Cardiac muscle cell (in vitro differentiated cells and primary cell): ENCODE measurements around the gene ESYT1. TPM values are rescaled to one million over a fixed set of nuclear protein-coding genes. Genes with fewer than 3 reads are reported as not detected.

Source experiments
- DNase-seq, 2 donors: peaks; one replicate each; pipeline versions ENCODE4 v3.0.0 to v3.0.0-alpha.2; 2010 to 2017; ENCODE audit warnings: low read depth in 1 of 2, low spot score in 1 of 2
- H3K27ac ChIP-seq: fragments of 200-600 bp; sonication (generic); 2 replicates; pipeline ENCODE4 v1.5.1; 2016
- H3K27me3 ChIP-seq: fragments of 200-600 bp; sonication (generic); 2 replicates; pipeline ENCODE4 v1.6.0; 2016; ENCODE audit warnings: control low read depth
- H3K36me3 ChIP-seq: fragments of 200-600 bp; sonication (generic); 2 replicates; pipeline ENCODE4 v1.5.1; 2016; ENCODE audit warnings: control low read depth
- H3K4me1 ChIP-seq: fragments of 200-600 bp; sonication (generic); 2 replicates; pipeline ENCODE4 v1.8.1; 2017; ENCODE audit warnings: low read depth, mild to moderate bottlenecking, mixed run types
- H3K4me3 ChIP-seq: fragments of 200-600 bp; sonication (generic); 2 replicates; pipeline ENCODE4 v1.5.1; 2016; ENCODE audit warnings: mild to moderate bottlenecking
- H3K9me3 ChIP-seq: fragments of 200-600 bp; sonication (generic); 2 replicates; pipeline ENCODE4 v1.5.1; 2017; ENCODE audit warnings: low read depth, mild to moderate bottlenecking, control low read depth
- polyA plus RNA-seq: library from polyadenylated mRNA; unstranded; fragments of >200 nt; fragmentation: Nextera tagmentation; extraction: Ambion mirVana; gene quantifications from 2 replicates; pipeline ENCODE4 v1.2.1, GENCODE V29; 2016
- total RNA-seq: library from RNA; depleted of rRNA; stranded (reverse); fragments of >200 nt; gene quantifications from 2 replicates; pipeline ENCODE4 v1.2.3, GENCODE V29; 2016
- TF ChIP-seq, protein P1 (sequence below): IDR thresholded peaks from 2 replicates; pipeline ENCODE4 v1.5.1; 2012; ENCODE audit warnings: low read depth, mild to moderate bottlenecking, low read length

Gene ESYT1
- total and polyA plus RNA-seq, 2 experiments from 2014 or later, result 52.0 to 107 TPM

GRCh38 chr12:56080556-56081138, 47.4 kb upstream of the ESYT1 start:
- TF ChIP-seq, protein P1, sequence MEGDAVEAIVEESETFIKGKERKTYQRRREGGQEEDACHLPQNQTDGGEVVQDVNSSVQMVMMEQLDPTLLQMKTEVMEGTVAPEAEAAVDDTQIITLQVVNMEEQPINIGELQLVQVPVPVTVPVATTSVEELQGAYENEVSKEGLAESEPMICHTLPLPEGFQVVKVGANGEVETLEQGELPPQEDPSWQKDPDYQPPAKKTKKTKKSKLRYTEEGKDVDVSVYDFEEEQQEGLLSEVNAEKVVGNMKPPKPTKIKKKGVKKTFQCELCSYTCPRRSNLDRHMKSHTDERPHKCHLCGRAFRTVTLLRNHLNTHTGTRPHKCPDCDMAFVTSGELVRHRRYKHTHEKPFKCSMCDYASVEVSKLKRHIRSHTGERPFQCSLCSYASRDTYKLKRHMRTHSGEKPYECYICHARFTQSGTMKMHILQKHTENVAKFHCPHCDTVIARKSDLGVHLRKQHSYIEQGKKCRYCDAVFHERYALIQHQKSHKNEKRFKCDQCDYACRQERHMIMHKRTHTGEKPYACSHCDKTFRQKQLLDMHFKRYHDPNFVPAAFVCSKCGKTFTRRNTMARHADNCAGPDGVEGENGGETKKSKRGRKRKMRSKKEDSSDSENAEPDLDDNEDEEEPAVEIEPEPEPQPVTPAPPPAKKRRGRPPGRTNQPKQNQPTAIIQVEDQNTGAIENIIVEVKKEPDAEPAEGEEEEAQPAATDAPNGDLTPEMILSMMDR, result no peak
- H3K9me3 ChIP-seq, result no peaks in the 10 kb centered on the region
- peak in 1 of 2 donors; percentile 22 for DNase-seq
- no peaks in the 10 kb centered on the region for H3K36me3 ChIP-seq
- peaks cover 22% of the 10 kb centered on the region for H3K4me1 ChIP-seq
- peak overlapping the region; percentile 63 for H3K27ac ChIP-seq
- H3K4me3 ChIP-seq, result peak overlapping the region; percentile 43
- no peaks in the 10 kb centered on the region for H3K27me3 ChIP-seq

DNA sequence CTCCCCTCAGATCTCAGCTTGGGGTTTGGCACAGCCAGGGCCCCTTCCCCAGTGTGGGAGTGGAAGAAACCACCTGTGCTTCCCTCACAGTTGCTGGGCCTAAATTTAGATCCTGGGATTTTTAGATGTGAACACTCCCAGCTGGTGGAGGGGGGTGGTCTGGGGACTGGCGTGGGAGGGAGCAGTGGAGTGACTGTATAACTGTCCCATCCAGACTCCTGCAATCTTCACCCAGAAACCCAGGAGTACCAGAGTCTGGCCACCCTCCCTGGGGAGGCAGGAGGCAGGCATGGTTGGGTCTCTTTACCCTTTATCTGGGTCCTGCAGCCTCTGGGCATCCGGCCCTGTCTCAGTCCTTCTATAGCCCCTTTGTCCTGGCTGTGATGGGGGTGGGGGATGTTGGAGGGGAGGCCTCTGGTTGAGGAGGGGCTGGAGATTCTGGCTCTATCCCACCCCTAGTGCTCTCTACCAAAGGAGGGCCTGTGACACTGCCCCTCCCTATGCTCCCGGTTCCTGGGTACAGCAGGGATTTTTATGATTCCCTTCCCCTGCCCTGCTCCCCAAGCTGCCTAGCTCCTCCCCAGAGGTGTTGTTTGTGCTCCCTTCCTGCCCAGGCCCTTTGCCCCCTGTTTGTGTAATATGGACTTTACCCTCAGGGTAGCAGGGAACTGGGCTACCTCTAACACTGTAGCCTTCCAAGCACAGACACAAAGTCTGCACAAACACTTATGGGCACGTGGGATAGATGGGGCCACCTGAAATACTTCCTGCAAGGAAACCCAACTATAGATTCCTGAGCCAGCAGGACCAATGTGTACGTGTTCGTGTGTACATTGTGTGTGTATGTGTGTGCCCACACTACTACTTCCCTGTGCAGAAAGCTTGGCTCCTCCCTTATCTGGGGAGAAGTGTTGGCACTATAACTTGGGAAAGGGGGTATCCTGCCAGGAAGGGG, 46.4 kb upstream of the ESYT1 start:
- H3K27ac ChIP-seq, result peak overlapping the region; percentile 63
- no peaks in the 10 kb centered on the region for H3K9me3 ChIP-seq
- peak in 1 of 2 donors; percentile 25 for DNase-seq
- H3K4me3 ChIP-seq, result peak overlapping the region; percentile 43
- no peaks in the 10 kb centered on the region for H3K36me3 ChIP-seq
- TF ChIP-seq, protein P1, result no peak
- H3K27me3 ChIP-seq, result no peaks in the 10 kb centered on the region
- peaks cover 22% of the 10 kb centered on the region for H3K4me1 ChIP-seq

GRCh38 chr12:56082382-56082781, 45.7 kb upstream of the ESYT1 start:
- TF ChIP-seq, protein P1, result no peak
- H3K36me3 ChIP-seq, result no peaks in the 10 kb centered on the region
- H3K4me3 ChIP-seq, result no peak overlapping the region
- no peaks in the 10 kb centered on the region for H3K27me3 ChIP-seq
- H3K27ac ChIP-seq, result peak overlapping the region; percentile 20
- H3K4me1 ChIP-seq, result peaks cover 27% of the 10 kb centered on the region
- DNase-seq, result no peak
- H3K9me3 ChIP-seq, result no peaks in the 10 kb centered on the region

GRCh38 chr12:56082967-56083366, 45.1 kb upstream of the ESYT1 start:
- H3K27ac ChIP-seq, result no peak overlapping the region
- H3K4me3 ChIP-seq, result no peak overlapping the region
- peaks cover 32% of the 10 kb centered on the region for H3K4me1 ChIP-seq
- H3K9me3 ChIP-seq, result no peaks in the 10 kb centered on the region
- H3K27me3 ChIP-seq, result no peaks in the 10 kb centered on the region
- no peak for DNase-seq
- no peaks in the 10 kb centered on the region for H3K36me3 ChIP-seq
- TF ChIP-seq, protein P1, result no peak

- H3K4me1 ChIP-seq, result peaks cover 32% of the 10 kb centered on the region
- TF ChIP-seq, protein P1, result peak; percentile 55
- H3K4me3 ChIP-seq, result no peak overlapping the region
- peak; percentile 14 to 45 for DNase-seq
- no peaks in the 10 kb centered on the region for H3K36me3 ChIP-seq
- H3K27ac ChIP-seq, result no peak overlapping the region
- H3K9me3 ChIP-seq, result no peaks in the 10 kb centered on the region
- H3K27me3 ChIP-seq, result no peaks in the 10 kb centered on the region
Measured at GRCh38 chr12:56084958-56085543, 43.0 kb upstream of the ESYT1 start.
